ENCODE data around the gene LSAMP. TPM values are rescaled to one million over a fixed set of nuclear protein-coding genes. Genes with fewer than 3 reads are reported as not detected.
A peak's percentile ranks its signal among the peaks of the same experiment; 100 is the strongest.

Gene LSAMP
- polyA plus RNA-seq, 2 of the 4 experiments (the other 2 are of a cell fraction), result 0.12 to 0.53 TPM

- ATAC-seq (peak; percentile 71 to 75; a peak in 5 of 6 replicates), FAIRE-seq (no peak), DNase-seq (ENCODE audit: low read depth in 1 of 2, low spot score in 1 of 2) (peak in 1 of 2 experiments; percentile 15)
- H3K27ac ChIP-seq, result no peak overlapping the region
- no peaks in the 10 kb centered on the region for H3K9me3 ChIP-seq
- H3K4me1 ChIP-seq, result no peaks in the 10 kb centered on the region
- TF ChIP-seq JUN (IDR thresholded peaks at IDR 0.05), result no peak
- TF ChIP-seq RAD21 (conservative IDR thresholded peaks at IDR 0.05 in 1 of 2, IDR thresholded peaks at IDR 0.05 in 1 of 2), result peak in 1 of 2 experiments; percentile 14; a peak in 1 of 5 replicates
- WGBS (ENCODE audit: missing lambda C conversion rate), result 64% methylated on average over 1 of the region's 1 CpG
- H3K4me3 ChIP-seq, result no peak overlapping the region
- POLR2A ChIA-PET, result no interaction called here
- H3K4me2 ChIP-seq, result no peak overlapping the region
- CTCF ChIA-PET, result interaction anchor here (0.7 to 2.4 kb wide), 4 partner anchors 9 to 95 kb away, joined by 3 to 6 read pairs (median 3); no protein-coding TSS in a partner anchor
Measured at GRCh38 chr3:115922681-115923347, 522.5 kb downstream of the LSAMP start.

GRCh38 chr3:115921711-115922110 lies 523.6 kb downstream of the LSAMP start:
- Histone ChIP-seq H3K4me2 (no peak overlapping the region), H3K4me3 (no peak overlapping the region), H3K9me3 (no peaks in the 10 kb centered on the region), H3K27ac (no peak overlapping the region), H3K4me1 (no peaks in the 10 kb centered on the region)
- FAIRE-seq, result no peak
- no peak for ATAC-seq
- TF ChIP-seq MAFK (IDR thresholded peaks at IDR 0.05; ENCODE audit: partially characterized antibody), result no peak
- TF ChIP-seq JUNB (IDR thresholded peaks at IDR 0.05), result no peak
- TF ChIP-seq MYC (IDR thresholded peaks at IDR 0.05; ENCODE audit: borderline replicate concordance, low read length), result no peak
- no peak for TF ChIP-seq KDM1A (IDR thresholded peaks at IDR 0.05; ENCODE audit: low read depth)
- no peak for TF ChIP-seq RARB (CRISPR knock-in tag; IDR thresholded peaks at IDR 0.05)
- TF ChIP-seq NPAS2 (CRISPR knock-in tag; IDR thresholded peaks at IDR 0.05; ENCODE audit: borderline replicate concordance), result no peak
- TF ChIP-seq CBX8 (IDR thresholded peaks at IDR 0.05), result no peak
- no peak for DNase-seq (ENCODE audit: low read depth in 1 of 2, low spot score in 1 of 2)
- CTCF ChIA-PET, result interaction anchor here (0.8 to 2.4 kb wide), 3 partner anchors 9 to 91 kb away, joined by 3 to 6 read pairs (median 3); no protein-coding TSS in a partner anchor
- POLR2A ChIA-PET, result no interaction called here

- Histone ChIP-seq H3K9me3 (no peaks in the 10 kb centered on the region), H3K4me1 (no peaks in the 10 kb centered on the region), H3K4me2 (no peak overlapping the region), H3K27ac (no peak overlapping the region), H3K4me3 (no peak overlapping the region)
- FAIRE-seq (no peak), DNase-seq (ENCODE audit: low read depth in 1 of 2, low spot score in 1 of 2) (no peak), ATAC-seq (no peak)
- POLR2A ChIA-PET, result no interaction called here
- WGBS (ENCODE audit: missing lambda C conversion rate), result 36% methylated on average over 2 of the region's 2 CpGs
- CTCF ChIA-PET, result no interaction called here
- no peak for TF ChIP-seq POLR2AphosphoS2 (conservative IDR thresholded peaks at IDR 0.05; ENCODE audit: low read length)
- no peak for TF ChIP-seq RFX5 (IDR thresholded peaks at IDR 0.05)
- TF ChIP-seq, protein P1, sequence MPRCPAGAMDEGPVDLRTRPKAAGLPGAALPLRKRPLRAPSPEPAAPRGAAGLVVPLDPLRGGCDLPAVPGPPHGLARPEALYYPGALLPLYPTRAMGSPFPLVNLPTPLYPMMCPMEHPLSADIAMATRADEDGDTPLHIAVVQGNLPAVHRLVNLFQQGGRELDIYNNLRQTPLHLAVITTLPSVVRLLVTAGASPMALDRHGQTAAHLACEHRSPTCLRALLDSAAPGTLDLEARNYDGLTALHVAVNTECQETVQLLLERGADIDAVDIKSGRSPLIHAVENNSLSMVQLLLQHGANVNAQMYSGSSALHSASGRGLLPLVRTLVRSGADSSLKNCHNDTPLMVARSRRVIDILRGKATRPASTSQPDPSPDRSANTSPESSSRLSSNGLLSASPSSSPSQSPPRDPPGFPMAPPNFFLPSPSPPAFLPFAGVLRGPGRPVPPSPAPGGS (IDR thresholded peaks at IDR 0.05), result no peak
- no peak for TF ChIP-seq EHMT2 (IDR thresholded peaks at IDR 0.05; ENCODE audit: low read depth)
Measured at GRCh38 chr3:115918900-115919299, 526.4 kb downstream of the LSAMP start.

DNA sequence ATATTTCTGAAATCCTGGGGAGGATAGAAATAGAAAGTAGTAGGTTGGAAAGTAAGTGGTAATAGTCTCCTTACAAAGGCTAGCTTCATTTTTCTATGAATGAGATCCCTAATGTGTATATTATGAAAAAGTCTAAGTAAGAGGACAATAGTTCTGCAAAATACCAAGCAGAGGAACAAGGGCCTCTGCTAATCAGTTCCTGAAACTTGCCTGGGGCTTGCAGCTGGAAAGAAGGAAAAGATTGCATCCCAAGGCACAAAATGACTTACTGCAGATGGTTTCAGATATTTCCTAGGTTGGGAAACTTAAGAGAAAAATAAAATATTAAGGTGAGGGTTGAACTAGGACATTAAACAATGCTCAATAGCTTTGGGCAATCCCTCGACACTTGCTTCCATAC lies 528.4 kb downstream of the LSAMP start:
- ATAC-seq (no peak), FAIRE-seq (no peak), DNase-seq (ENCODE audit: low read depth in 1 of 2, low spot score in 1 of 2) (no peak)
- POLR2A ChIA-PET, result no interaction called here
- no peaks in the 10 kb centered on the region for H3K9me3 ChIP-seq
- H3K4me3 ChIP-seq, result no peak overlapping the region
- H3K4me2 ChIP-seq, result no peak overlapping the region
- CTCF ChIA-PET, result interaction anchor here (0.6 kb wide), 1 partner anchor 84 kb away, joined by 3 read pairs; no protein-coding TSS in a partner anchor
- WGBS (ENCODE audit: missing lambda C conversion rate), result 45% methylated on average over 1 of the region's 1 CpG
- TF ChIP-seq E2F6 (IDR thresholded peaks at IDR 0.05; ENCODE audit: borderline replicate concordance, low read depth), result no peak
- no peak for TF ChIP-seq FOXS1 (CRISPR knock-in tag; IDR thresholded peaks at IDR 0.05)
- H3K4me1 ChIP-seq, result no peaks in the 10 kb centered on the region
- H3K27ac ChIP-seq, result no peak overlapping the region

DNA sequence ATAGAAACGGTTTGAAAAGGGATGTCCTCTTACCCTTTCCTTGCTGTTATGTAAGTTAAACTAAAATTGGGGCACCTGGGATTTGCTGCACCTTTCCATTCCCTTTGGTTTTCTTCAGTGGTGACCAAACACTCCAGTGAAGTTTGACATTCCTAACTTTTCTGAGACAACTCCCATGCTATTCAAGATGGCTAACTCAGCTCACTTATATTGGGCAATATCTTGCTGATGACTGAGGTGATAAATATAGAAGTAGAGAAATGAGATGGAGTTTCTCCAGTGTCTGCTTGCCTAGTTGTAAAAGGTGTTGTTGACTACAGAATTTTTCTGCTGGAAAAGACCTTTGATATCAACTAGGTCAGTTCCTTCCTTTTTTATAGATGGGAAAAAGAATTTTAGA lies 530.2 kb downstream of the LSAMP start:
- no peak for ATAC-seq
- POLR2A ChIA-PET, result no interaction called here

More for the DNA sequence above, 530.2 kb downstream of the LSAMP start:
- Histone ChIP-seq H3K9me3 (no peaks in the 10 kb centered on the region), H3K4me1 (no peaks in the 10 kb centered on the region), H3K27ac (no peak overlapping the region), H3K4me3 (no peak overlapping the region), H3K4me2 (no peak overlapping the region)
- no peak for DNase-seq (ENCODE audit: low read depth in 1 of 2, low spot score in 1 of 2)
- CTCF ChIA-PET, result no interaction called here
- WGBS (ENCODE audit: missing lambda C conversion rate), result 14% methylated on average over 1 of the region's 1 CpG
- no peak for TF ChIP-seq FOSL2 (IDR thresholded peaks at IDR 0.05)
- TF ChIP-seq FOSL2 (CRISPR knock-in tag; IDR thresholded peaks at IDR 0.05), result no peak
- no peak for TF ChIP-seq ZNF302 (CRISPR knock-in tag; IDR thresholded peaks at IDR 0.05)
- FAIRE-seq, result no peak
